AG04449 (cell line): ENCODE measurements around the gene GNL2.
"Not testable (repeated sequence)": the region's sequence is repeated elsewhere in the genome, so short reads cannot be mapped to it uniquely, and the experiment has no call there.

Experiments used
- CTCF ChIA-PET: fragments of 350-600 bp; formaldehyde crosslinking; extraction: SDS; loops from one replicate; lab custom pipeline; 2021; ENCODE audit warnings: antibody characterized with exemption; lab: Yijun Ruan, JAX
- POLR2A ChIA-PET: fragments of 400-600, 350-600 bp; formaldehyde crosslinking; extraction: SDS; loops from one replicate; lab custom pipeline; 2020; ENCODE audit warnings: antibody characterized with exemption, inconsistent platforms; lab: Yijun Ruan, JAX
- DNase-seq: peaks from one replicate; pipeline ENCODE4 v3.0.0-alpha.2; 2010; ENCODE audit warnings: low read depth, low spot score
- H3K4me3 ChIP-seq: 2 replicates; pipeline ENCODE4 v1.5.1; 2011; ENCODE audit warnings: low read depth, mild to moderate bottlenecking, control low read depth, low read length
- TF ChIP-seq, protein P1 (sequence below): IDR thresholded peaks from one replicate; pipeline ENCODE4 v1.5.1; 2011; ENCODE audit warnings: mild to moderate bottlenecking, moderate library complexity, low read length, control low read depth, inconsistent platforms; ENCODE audit not compliant: insufficient read depth; ENCODE audit errors: missing control alignments

GNL2 gene

DNA sequence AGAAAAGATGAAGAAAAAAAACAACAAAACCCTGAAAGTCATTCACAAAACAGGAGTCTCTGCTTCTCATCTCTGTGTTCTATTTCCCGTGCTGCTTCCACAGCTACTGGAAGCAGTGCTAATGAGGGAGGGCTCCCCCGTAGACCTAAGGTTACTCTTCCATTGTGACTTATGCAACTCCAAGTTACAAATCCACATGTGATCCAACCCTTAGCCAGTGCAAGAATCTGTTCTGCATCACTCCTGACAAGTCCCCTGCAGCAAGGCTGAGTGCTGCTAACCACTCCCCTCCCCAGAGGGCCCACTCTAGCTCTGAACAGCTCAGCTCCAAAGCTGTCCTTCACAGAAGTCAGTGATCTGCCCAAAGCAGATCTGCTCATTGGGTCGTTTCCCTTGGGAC, 28.7 kb downstream of the GNL2 start:
- no peak for DNase-seq
- CTCF ChIA-PET = interaction anchor here (1.7 to 2.5 kb wide), 2 partner anchors 52 to 115 kb away, joined by 7 to 9 read pairs; partner anchors contain the start of gene MEAF6
- no peak overlapping the region for H3K4me3 ChIP-seq
- TF ChIP-seq, protein P1, sequence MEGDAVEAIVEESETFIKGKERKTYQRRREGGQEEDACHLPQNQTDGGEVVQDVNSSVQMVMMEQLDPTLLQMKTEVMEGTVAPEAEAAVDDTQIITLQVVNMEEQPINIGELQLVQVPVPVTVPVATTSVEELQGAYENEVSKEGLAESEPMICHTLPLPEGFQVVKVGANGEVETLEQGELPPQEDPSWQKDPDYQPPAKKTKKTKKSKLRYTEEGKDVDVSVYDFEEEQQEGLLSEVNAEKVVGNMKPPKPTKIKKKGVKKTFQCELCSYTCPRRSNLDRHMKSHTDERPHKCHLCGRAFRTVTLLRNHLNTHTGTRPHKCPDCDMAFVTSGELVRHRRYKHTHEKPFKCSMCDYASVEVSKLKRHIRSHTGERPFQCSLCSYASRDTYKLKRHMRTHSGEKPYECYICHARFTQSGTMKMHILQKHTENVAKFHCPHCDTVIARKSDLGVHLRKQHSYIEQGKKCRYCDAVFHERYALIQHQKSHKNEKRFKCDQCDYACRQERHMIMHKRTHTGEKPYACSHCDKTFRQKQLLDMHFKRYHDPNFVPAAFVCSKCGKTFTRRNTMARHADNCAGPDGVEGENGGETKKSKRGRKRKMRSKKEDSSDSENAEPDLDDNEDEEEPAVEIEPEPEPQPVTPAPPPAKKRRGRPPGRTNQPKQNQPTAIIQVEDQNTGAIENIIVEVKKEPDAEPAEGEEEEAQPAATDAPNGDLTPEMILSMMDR = no peak
- POLR2A ChIA-PET = no interaction called here

- ChIA-PET POLR2A (interaction anchor here (0.9 to 1.5 kb wide), 3 partner anchors 10 to 118 kb away, joined by 3 to 4 read pairs (median 3); partner anchors contain the start of gene SNIP1), CTCF (interaction anchor here (0.5 to 3.9 kb wide), 5 partner anchors 8 to 119 kb away, joined by 3 to 64 read pairs (median 3); partner anchors contain the start of gene DNALI1)
- TF ChIP-seq, protein P1 = no peak
- H3K4me3 ChIP-seq = no peak overlapping the region
- DNase-seq = no peak
Observed at GRCh38 chr1:37564892-37565291, 30.8 kb downstream of the GNL2 start.

- DNase-seq = no peak
- CTCF ChIA-PET = interaction anchor here (1.0 to 3.9 kb wide), 6 partner anchors 9 to 121 kb away, joined by 3 to 64 read pairs (median 4); partner anchors contain the start of gene SNIP1
- H3K4me3 ChIP-seq = no peak overlapping the region
- TF ChIP-seq, protein P1 = no peak
- POLR2A ChIA-PET = no interaction called here
Observed at GRCh38 chr1:37562984-37563383, 32.8 kb downstream of the GNL2 start.

- TF ChIP-seq, protein P1 = peak; percentile 61
- CTCF ChIA-PET = interaction anchor here (0.7 to 3.9 kb wide), 9 partner anchors 8 to 298 kb away, joined by 3 to 64 read pairs (median 4); partner anchors contain the start of genes MTF1 and SNIP1
- no peak overlapping the region for H3K4me3 ChIP-seq
- POLR2A ChIA-PET = no interaction called here
- DNase-seq = no peak
Observed at GRCh38 chr1:37561133-37562132, 34.3 kb downstream of the GNL2 start.

GRCh38 chr1:37560401-37561132, 35.2 kb downstream of the GNL2 start:
- H3K4me3 ChIP-seq = no peak overlapping the region
- ChIA-PET POLR2A (no interaction called here), CTCF (interaction anchor here (0.9 to 2.4 kb wide), 4 partner anchors 12 to 122 kb away, joined by 3 to 15 read pairs (median 4); no protein-coding TSS in a partner anchor)
- no peak for DNase-seq
- TF ChIP-seq, protein P1 = no peak

GRCh38 chr1:37559957-37560379, 35.8 kb downstream of the GNL2 start:
- H3K4me3 ChIP-seq, DNase-seq, POLR2A ChIA-PET: not testable (repeated sequence)
- CTCF ChIA-PET = interaction anchor here (1.3 to 2.4 kb wide), 3 partner anchors 12 to 123 kb away, joined by 3 to 15 read pairs (median 4); no protein-coding TSS in a partner anchor
